AG09319 (cell line): ENCODE results near the gene MRC2.
"Not testable (repeated sequence)": the region's sequence is repeated elsewhere in the genome, so short reads cannot be mapped to it uniquely, and the experiment has no call there.

ENCODE experiments used
- DNase-seq: peaks from one replicate; pipeline ENCODE4 v3.0.0-alpha.2; 2010; ENCODE audit warnings: low read depth; ENCODE audit errors: extremely low read depth
- CTCF ChIP-seq: IDR thresholded peaks from 2 replicates; pipeline ENCODE4 v1.5.1; 2011; ENCODE audit warnings: low read depth, mild to moderate bottlenecking, inconsistent platforms, low read length, moderate library complexity

MRC2 gene

DNA sequence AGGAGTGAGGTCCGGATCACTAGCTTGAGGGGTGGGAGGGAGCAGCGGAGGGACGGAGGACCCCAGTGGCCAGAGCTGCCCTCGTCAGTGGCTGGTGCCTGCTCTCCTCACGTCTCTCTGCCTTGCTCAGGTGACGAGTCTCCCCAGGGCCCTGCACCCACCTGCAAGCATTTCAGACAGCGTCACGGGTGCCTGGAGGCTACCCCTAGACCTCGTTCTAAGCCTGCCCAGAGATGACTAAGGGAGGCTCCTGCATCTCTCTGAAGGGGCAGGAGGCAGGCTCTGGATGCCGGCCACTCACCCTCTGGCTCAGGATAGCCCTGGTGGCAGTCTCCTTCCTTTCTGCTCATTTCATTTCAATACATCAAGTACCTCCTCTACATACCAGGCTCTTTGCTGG, 68.8 kb downstream of the MRC2 start:
- TF ChIP-seq CTCF, result no peak
- no peak for DNase-seq

DNA sequence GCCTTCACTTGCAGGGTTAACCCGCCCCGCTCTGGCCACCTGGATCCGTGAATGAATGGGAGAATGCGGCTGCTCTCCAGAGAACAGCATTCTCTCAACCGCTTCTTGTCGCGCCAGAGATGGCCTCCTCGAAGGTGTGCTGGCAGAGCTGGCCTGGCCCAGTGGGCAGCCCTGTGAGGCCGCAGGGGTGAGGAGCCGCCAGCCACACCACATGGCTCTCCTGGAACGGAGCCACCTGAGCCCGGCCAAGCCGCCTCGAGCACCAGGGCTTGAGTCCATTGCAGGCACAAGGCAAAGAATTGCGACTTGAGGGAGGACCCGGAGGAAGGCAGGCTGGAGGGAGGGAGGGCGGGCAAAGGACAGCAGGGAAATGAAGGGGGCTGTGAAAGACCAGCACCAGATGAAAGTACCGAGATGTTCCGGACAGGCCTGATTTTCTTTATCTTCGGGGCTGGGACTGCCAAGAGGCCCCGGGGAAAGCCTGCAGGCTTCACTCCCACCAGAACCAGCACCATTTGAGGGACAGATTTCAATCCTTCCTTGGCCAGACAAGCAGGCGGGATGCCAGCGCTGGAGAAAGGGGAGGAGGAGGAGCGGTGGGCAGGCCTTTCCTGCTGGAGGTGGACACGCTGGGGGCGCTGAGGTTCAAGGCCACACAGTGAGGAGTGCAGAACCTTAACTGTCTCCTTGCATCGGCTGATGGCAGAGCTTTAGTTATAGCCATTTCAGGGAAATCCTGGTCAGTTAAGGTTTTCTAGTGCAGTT, 69.4 kb downstream of the MRC2 start:
- no peak for DNase-seq
- TF ChIP-seq CTCF, result no peak

DNA sequence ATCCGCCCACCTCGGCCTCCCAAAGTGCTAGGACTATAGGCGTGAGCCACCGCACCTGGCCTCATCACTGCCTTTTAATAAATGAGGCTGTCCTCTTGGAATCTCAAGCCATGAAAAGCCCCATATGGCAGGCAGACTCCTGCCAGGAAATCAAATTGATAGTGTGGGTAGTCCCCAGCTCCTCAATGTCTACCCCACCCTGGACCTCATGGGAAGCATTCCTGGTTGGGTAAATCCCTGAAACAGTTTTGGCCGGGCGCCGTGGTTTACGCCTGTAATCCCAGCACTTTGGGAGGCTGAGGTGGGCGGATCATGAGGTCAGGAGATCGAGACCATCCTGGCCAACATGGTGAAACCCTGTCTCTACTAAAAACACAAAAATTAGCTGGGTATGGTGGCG, 71.0 kb downstream of the MRC2 start:
- not testable (repeated sequence) for DNase-seq

- TF ChIP-seq CTCF, result no peak
- no peak for DNase-seq
Measured at GRCh38 chr17:62700964-62701705, 73.7 kb downstream of the MRC2 start.

DNA sequence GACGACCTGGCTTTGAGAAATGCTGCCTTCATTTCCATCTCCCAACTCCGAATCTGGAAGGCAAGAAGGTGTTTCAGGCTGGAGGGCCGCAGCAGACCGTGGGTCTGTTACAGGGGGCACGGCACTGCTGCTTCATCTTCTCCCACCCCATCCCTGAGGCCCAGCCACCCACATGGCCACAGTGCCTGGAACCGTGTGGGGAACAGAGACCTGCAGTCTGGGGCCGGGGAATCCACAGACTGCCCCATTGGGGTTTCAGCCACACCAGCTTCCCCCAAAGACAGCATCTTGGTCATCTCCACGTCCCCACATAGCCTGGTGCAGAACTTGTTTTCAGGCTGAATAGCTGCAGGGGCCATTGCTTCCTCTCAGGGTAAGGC, 74.2 kb downstream of the MRC2 start:
- TF ChIP-seq CTCF, result no peak
- DNase-seq, result no peak

DNA sequence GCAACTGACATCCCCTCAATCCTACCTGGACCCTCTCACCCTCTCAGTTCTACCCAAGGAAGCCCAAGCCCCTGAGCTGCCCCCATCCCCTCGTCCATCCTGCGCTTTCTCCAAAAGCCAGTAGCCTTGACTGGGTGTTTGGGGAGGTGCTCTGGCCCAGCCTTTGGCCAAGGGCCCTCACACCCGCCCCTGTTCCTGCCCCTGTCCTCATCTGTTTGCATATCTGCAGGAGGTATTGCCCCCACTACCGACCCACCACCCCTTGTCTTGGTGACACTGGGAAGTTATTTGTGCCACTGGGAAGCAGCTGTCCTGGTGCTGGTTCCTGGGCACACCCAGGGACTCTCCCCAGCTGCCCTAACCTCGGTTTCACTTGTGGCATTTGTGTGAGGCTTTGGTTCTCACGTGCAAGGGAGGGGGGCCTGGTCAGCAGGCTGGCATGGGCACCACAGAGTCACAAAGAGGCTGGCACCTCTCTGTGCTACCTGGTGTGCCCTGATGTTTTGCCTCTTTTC, 75.3 kb downstream of the MRC2 start:
- no peak for TF ChIP-seq CTCF
- no peak for DNase-seq

GRCh38 chr17:62703261-62703775, 75.8 kb downstream of the MRC2 start:
- no peak for DNase-seq
- no peak for TF ChIP-seq CTCF
